Tibial nerve (tissue), 4 donors: ENCODE results near the gene MED19. TPM values are rescaled to one million over a fixed set of nuclear protein-coding genes. Genes with fewer than 3 reads are reported as not detected.
"Not testable (repeated sequence)": the region's sequence is repeated elsewhere in the genome, so short reads cannot be mapped to it uniquely, and the experiment has no call there.

Experiments used
- DNase-seq, 2 donors: peaks; one replicate each; pipeline ENCODE4 v3.0.0-alpha.2; 2019; ENCODE audit warnings: low spot score in 2 of 2
- H3K27ac ChIP-seq, 4 donors: fragments of 200-600 bp; sonication (generic) in 3 of 4; one replicate each; pipeline ENCODE4 v1.5.1; 2017 to 2019; ENCODE audit warnings: mild to moderate bottlenecking in 1 of 4
- H3K27me3 ChIP-seq, 2 donors: fragments of 200-600 bp; sonication (generic) in 1 of 2; one replicate each; pipeline versions ENCODE4 v1.5.1 to v1.6.0; 2017 to 2019
- H3K36me3 ChIP-seq, 3 donors: fragments of 200-600 bp; sonication (generic); one replicate each; pipeline ENCODE4 v1.5.1; 2018 to 2019
- H3K4me1 ChIP-seq, 4 donors: fragments of 200-600 bp; sonication (generic) in 3 of 4; one replicate each; pipeline ENCODE4 v1.5.1; 2017 to 2019
- H3K4me3 ChIP-seq, 4 donors: fragments of 200-600 bp; sonication (generic) in 3 of 4; one replicate each; pipeline ENCODE4 v1.5.1; 2017 to 2019; ENCODE audit warnings: mild to moderate bottlenecking in 1 of 4, moderate library complexity in 1 of 4
- H3K9me3 ChIP-seq, 4 donors: fragments of 200-600 bp; sonication (generic) in 3 of 4; one replicate each; pipeline ENCODE4 v1.5.1; 2017 to 2019
- CTCF ChIP-seq, 5 experiments: fragments of 200-600 bp in 3 of 5; fragments of 450-650 bp in 2 of 5; sonication (generic) in 3 of 5; IDR thresholded peaks; one replicate each; pipeline ENCODE4 v1.5.1; 2016 to 2019; ENCODE audit warnings: antibody characterized with exemption in 5 of 5, mild to moderate bottlenecking in 3 of 5, moderate library complexity in 2 of 5
- EP300 ChIP-seq, 2 donors: sonication (generic); formaldehyde crosslinking; IDR thresholded peaks; one replicate each; pipeline ENCODE4 v1.6.1; 2017; ENCODE audit warnings: antibody characterized with exemption in 2 of 2, mild to moderate bottlenecking in 1 of 2
- POLR2A ChIP-seq, 2 donors: fragments of 450-650 bp; IDR thresholded peaks; one replicate each; pipeline ENCODE4 v1.6.1; 2017; ENCODE audit warnings: antibody characterized with exemption in 2 of 2, mild to moderate bottlenecking in 2 of 2, moderate library complexity in 2 of 2
- WGBS, 2 donors: methylation state at CpG; one replicate each; pipeline ENCODE4 v1.1.5; 2018; 5-methylcytosine and 5-hydroxymethylcytosine counted together
- total RNA-seq, 4 donors: library from RNA; depleted of rRNA; stranded (reverse); fragments of >200 nt; gene quantifications; one replicate each; pipeline ENCODE4 v1.1.0, GENCODE V29; 2016

The MED19 gene
- total RNA-seq, 4 donors from 2014 or later = 11.9 to 17.3 (median 15.4) TPM

GRCh38 chr11:57728829-57729228 is 16.8 kb upstream of the MED19 start:
- Histone ChIP-seq H3K36me3 (peaks cover 0 to 7% (median 0%) of the 10 kb centered on the region in 3 donors), H3K4me1 (no peaks in the 10 kb centered on the region), H3K27ac (no peak overlapping the region), H3K27me3 (no peaks in the 10 kb centered on the region), H3K4me3 (no peak overlapping the region), H3K9me3 (no peaks in the 10 kb centered on the region)
- no peak for DNase-seq
- WGBS, 2 donors = 62 to 64% methylated on average over 7 of the region's 7 CpGs
- TF ChIP-seq POLR2A (IDR thresholded peaks at IDR 0.05) = no peak
- no peak for TF ChIP-seq EP300 (IDR thresholded peaks at IDR 0.05)
- TF ChIP-seq CTCF (IDR thresholded peaks at IDR 0.05) = no peak

- no peak for DNase-seq
- no peaks in the 10 kb centered on the region for H3K27me3 ChIP-seq
- H3K27ac ChIP-seq = no peak overlapping the region
- H3K36me3 ChIP-seq = peaks cover 0 to 7% (median 0%) of the 10 kb centered on the region in 3 donors
- no peak for TF ChIP-seq CTCF (IDR thresholded peaks at IDR 0.05)
- no peak for TF ChIP-seq POLR2A (IDR thresholded peaks at IDR 0.05)
- TF ChIP-seq EP300 (IDR thresholded peaks at IDR 0.05) = no peak
- no peak overlapping the region for H3K4me3 ChIP-seq
- no peaks in the 10 kb centered on the region for H3K4me1 ChIP-seq
- WGBS, 2 donors = 68 to 69% methylated on average over 2 of the region's 2 CpGs
- H3K9me3 ChIP-seq = no peaks in the 10 kb centered on the region
Measured at GRCh38 chr11:57727185-57727584, 15.2 kb upstream of the MED19 start.

GRCh38 chr11:57716726-57717125 is 4.7 kb upstream of the MED19 start:
- not testable (repeated sequence) for H3K4me3 ChIP-seq, H3K27me3 ChIP-seq, H3K9me3 ChIP-seq, H3K27ac ChIP-seq, DNase-seq
- peaks cover 0 to 23% (median 9%) of the 10 kb centered on the region in 4 donors for H3K4me1 ChIP-seq
- 96 to 99% methylated on average over 19 to 21 of the region's 34 CpGs for WGBS, 2 donors
- H3K36me3 ChIP-seq = peaks cover 0 to 26% (median 0%) of the 10 kb centered on the region in 3 donors

- no peak overlapping the region for H3K27ac ChIP-seq
- H3K36me3 ChIP-seq = peaks cover 0 to 12% (median 0%) of the 10 kb centered on the region in 3 donors
- 96 to 97% methylated on average over 2 of the region's 2 CpGs for WGBS, 2 donors
- H3K9me3 ChIP-seq = no peaks in the 10 kb centered on the region
- TF ChIP-seq POLR2A (IDR thresholded peaks at IDR 0.05) (no peak), EP300 (IDR thresholded peaks at IDR 0.05) (no peak), CTCF (IDR thresholded peaks at IDR 0.05) (no peak)
- DNase-seq = no peak
- peaks cover 0 to 45% (median 14%) of the 10 kb centered on the region in 4 donors for H3K4me1 ChIP-seq
- H3K27me3 ChIP-seq = no peaks in the 10 kb centered on the region
- peak overlapping the region in 1 of 4 donors; percentile 90 for H3K4me3 ChIP-seq
Measured at GRCh38 chr11:57713835-57714234, 1.8 kb upstream of the MED19 start.

GRCh38 chr11:57712256-57713150 is 488 bp upstream of the MED19 start, which contains the start of gene TMX2:
TSS of gene TMX2 (plus strand) at chr11:57712593. CDS start at chr11:57712619, 26 bp downstream.
- H3K36me3 ChIP-seq = no peaks in the 10 kb centered on the region
- no peaks in the 10 kb centered on the region for H3K27me3 ChIP-seq
- H3K4me1 ChIP-seq = peaks cover 0 to 45% (median 14%) of the 10 kb centered on the region in 4 donors
- 0% methylated on average over 41 to 53 of the region's 53 CpGs for WGBS, 2 donors
- peak; percentile 82 to 92 for DNase-seq
- TF ChIP-seq POLR2A (IDR thresholded peaks at IDR 0.05) (peak in 1 of 2 donors; percentile 38), EP300 (IDR thresholded peaks at IDR 0.05) (peak; percentile 73 to 80), CTCF (IDR thresholded peaks at IDR 0.05) (peak in 1 of 5 experiments; percentile 45)
- H3K9me3 ChIP-seq = no peaks in the 10 kb centered on the region
- H3K27ac ChIP-seq = peak within 1 kb of the TSS; percentile 70 to 94 (median 88)
- H3K4me3 ChIP-seq = peak within 1 kb of the TSS; percentile 85 to 95 (median 90)
